GM21825 (cell line): ENCODE data around the gene ARPC2.
"Not testable (repeated sequence)": the region's sequence is repeated elsewhere in the genome, so short reads cannot be mapped to it uniquely, and the experiment has no call there.

Experiments
- ATAC-seq: cut with Tn5 transposase; IDR thresholded peaks from one replicate; pipeline ENCODE4 v1.9.1; 2021; ENCODE audit warnings: mild to moderate bottlenecking, moderate library complexity; ENCODE audit not compliant: unreplicated experiment

Gene ARPC2

DNA sequence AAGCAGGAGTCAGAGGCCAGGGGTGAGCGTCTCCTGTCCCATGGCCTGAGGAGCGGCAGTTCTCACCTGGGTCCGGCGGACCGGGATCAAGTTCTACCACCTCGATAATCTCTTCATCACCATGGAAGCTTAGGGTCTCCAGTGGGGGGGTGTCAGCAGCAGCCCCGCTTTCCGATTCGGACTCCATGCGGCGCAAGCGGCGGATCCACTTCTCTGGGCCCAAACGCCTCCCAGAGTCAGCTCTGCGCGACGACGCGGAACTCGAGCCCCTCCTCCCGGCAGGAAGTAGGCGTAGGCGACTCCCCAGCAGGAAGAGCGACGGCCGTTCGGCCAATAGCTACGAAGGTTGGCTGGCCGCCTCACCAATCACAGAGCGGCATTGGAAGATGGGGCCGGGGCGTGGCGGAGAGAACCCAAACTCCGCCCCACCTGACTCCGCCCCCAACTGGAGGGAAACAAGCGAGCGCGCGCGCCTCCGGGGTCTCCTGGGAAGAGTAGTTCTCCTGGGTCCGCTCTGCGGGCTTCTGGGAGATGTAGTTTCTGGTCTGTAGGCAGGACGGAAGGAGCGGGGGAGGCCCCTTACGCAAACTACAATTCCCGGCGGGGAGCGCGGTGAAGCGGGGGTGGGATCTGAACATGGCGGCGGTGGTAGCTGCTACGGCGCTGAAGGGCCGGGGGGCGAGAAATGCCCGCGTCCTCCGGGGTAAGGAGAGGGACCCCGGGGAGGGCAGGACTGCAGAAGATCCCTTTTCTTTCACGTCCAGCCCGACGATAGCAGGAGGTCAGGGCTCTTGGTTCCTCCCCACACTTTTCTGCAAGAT is 53.1 kb downstream of the ARPC2 start, which contains the start of the genes AAMP and PNKD:
Gene AAMP (minus strand): TSS at position 238 of the 821 bp plus-strand sequence. CDS start 51 bp downstream, at position 187.
Gene PNKD (plus strand): TSS at position 620 of the 821 bp plus-strand sequence. CDS start 17 bp downstream, at position 637.
- ATAC-seq = peak; percentile 87

DNA sequence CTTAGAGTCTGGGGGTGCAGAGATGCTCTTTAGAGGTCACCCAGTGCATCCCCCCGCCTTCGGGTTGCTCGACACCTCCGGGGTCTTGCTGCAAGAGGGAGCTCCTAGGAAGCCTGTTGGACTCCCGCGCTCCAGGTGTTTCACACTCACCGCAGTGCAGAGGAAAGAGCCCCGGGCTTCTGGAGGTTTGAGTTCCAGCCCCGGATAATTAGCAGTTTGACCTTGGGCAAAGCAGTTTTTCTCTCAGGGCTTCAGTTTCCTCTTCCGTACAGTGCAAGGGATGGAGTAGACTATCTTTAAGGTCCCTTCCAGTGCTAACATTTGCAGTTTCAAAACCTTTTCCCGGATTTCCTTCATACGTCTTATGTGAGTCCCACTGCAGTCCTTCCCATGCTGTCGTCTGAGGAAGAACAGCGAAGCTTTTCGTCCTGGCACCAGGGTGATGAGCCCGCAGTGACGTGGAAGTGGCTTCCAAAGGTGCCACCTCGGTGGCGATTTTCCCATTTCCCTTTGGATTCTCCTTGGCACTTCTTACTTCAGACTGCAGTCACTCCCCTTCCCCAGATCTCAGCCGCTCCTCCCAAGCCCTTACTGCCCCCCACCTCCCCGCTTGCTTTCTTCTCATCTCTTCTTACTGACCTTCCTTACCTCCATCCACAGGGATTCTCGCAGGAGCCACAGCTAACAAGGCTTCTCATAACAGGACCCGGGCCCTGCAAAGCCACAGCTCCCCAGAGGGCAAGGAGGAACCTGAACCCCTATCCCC is 53.9 kb downstream of the ARPC2 start:
- no peak for ATAC-seq

- ATAC-seq = no peak
These were observed 54.5 kb downstream of the ARPC2 start for GRCh38 chr2:218271487-218271797.

GRCh38 chr2:218271865-218272530 is 55.0 kb downstream of the ARPC2 start:
- no peak for ATAC-seq

- ATAC-seq = peak; percentile 30
These were observed 55.7 kb downstream of the ARPC2 start for GRCh38 chr2:218272531-218273212.

DNA sequence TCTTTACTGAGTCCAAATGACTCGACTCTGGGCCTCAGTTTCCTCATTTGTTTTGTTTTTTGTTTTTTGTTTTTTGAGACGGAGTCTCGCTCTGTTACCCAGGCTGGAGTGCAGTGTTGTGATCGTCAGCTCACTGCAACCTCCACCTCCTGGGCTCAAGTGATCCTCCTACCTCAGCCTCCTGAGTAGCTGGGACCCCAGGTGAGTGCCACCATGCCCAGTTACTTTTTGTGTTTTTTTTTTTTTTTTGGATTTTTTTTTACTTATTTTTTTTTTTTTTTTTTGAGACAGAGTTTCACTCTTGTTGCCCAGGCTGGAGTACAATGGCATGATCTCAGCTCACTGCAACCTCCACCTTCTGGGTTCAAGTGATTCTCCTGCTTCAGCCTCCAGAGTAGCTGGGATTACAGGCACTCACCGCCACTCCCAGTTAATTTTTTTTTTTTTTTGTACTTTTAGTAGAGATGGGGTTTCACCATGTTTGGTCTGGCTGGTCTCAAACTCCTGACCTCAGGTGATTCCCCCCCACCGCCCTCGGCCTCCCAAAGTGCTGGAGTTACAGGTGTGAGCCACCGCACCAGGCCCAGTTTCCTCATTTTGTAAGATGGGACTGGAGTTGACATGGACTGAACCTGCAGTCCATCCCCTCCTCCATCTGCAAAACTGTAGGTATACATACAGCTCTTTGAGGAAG is 56.4 kb downstream of the ARPC2 start:
- ATAC-seq = not testable (repeated sequence)

DNA sequence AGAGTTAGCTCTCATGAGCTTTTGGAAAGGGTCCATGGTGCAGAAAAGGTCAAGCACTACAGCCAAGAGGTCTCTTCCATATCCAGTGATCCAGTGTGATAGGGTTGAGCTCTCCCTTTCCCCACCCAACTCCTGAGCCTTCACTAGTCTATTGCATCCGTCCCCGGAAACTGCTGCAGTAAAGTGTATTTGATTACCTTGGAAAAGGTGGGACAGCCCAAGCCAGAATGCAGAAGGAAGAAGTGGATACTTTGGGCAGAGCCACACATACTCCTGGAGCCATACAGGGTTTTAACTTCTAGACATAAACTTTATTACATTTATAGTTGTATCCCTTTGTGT is 56.9 kb downstream of the ARPC2 start:
- no peak for ATAC-seq

DNA sequence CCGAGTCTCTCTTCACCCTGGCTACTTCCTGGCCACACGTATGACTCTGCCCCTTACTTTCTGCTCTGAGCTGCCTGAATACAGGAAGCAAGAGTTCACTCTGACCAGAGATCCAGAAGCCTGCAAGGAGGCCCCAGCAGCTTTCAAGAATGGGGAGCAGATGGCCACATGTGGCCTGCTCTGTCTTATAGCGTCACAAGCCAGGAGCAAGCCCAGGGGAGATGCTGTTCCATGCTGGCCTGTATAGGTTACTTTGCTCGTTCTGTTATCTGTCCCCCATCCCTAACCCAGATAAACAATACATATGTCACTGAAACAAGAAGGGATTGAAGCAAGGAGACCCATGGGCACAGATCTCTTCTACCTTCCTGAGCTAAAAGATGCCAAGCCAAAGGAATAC is 57.6 kb downstream of the ARPC2 start:
- no peak for ATAC-seq

DNA sequence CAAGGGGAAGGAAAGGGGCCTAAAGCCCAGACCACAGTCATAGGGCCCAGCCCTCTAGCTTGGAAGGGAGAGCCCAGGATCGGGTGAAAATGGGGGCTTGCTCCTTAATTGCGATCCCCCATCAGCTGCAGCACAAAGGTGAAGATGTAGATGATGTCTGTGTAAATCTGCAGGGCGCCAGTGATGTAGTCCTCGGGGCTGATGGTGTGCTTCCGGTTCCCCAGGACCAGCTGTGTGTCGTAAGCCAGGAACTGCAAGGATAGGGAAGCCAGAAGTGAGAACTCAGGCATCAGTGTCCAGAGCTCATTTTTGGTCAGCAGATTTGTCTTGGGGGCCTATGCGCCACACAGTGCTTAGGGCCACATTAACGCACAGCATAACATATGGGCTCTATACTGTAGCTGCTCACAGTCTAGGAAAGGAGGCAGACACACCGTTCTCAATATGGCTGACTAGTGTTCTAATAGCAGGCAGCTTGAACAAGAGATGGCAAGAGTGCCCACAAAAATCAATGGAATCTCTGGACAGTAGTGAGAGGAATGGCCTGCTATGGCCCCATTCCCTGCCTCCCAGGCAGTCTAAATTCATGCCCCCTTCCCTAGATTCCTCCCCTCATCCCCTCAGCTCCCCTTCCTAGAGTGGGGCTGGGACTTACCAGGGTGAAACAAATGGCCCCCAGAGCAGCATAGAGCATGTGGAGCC is 58.5 kb downstream of the ARPC2 start:
- no peak for ATAC-seq

- no peak for ATAC-seq
These were observed 60.2 kb downstream of the ARPC2 start for GRCh38 chr2:218276986-218277755.

DNA sequence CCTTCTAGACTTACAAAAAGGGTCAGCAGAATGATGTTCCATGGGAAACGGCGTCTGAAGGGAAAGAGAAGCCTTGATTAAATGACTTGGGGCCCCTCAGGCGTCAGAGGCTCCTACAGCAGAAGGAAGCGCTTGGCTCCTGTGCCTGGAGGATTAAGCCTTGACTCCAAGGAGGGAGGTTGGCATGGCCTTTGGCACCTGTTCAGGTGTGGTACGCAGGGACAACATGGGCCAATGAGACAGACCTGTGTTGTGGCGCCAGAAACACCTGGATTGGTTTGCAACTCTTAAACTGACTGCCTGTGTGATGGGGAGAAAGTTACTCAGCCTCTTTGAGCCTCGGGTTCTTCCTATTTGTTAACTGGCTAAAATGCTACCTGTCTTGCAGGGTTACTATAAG is 60.9 kb downstream of the ARPC2 start:
- no peak for ATAC-seq

DNA sequence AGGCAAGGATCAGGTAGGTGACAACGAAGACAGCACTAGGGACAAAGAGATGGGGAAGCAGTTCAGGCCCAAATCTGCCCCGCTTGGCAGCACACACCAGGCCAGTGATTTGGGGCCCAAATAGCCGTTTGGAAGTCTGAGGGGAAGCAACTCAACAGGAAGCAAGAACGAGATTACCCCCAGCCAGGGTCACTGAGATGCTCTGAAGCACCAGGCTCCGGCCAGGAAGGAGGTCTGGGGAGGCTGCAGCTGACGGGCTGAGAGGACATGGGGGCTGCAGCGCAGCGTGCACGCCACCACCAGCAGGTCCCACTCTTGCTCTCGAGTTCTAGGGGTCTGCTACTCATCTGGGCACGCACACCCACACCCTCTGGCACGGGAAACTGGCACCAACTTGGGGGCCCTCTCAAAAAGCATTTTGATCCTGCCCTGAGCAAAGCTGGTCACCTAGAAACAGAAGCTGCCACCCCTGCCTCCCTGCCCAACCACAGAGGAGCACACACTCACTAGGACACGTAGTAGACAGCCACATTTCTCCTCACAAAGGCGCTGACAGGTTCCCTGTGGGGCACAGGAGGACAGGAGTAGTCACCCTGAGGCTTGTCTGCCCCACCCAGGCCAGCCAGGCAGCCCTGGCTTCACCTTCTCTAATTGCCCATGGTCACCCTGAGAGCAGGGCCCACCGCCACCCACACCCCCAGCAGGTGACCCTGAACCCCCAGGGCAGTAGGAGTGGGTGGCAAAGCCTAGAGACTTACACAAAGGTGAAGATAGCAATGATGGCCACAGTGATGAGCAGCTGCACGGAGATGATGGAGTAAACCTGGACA is 61.8 kb downstream of the ARPC2 start:
- ATAC-seq = no peak

- ATAC-seq = no peak
These were observed 63.4 kb downstream of the ARPC2 start for GRCh38 chr2:218280260-218280870.

GRCh38 chr2:218281449-218281848 is 64.5 kb downstream of the ARPC2 start:
- ATAC-seq = no peak

DNA sequence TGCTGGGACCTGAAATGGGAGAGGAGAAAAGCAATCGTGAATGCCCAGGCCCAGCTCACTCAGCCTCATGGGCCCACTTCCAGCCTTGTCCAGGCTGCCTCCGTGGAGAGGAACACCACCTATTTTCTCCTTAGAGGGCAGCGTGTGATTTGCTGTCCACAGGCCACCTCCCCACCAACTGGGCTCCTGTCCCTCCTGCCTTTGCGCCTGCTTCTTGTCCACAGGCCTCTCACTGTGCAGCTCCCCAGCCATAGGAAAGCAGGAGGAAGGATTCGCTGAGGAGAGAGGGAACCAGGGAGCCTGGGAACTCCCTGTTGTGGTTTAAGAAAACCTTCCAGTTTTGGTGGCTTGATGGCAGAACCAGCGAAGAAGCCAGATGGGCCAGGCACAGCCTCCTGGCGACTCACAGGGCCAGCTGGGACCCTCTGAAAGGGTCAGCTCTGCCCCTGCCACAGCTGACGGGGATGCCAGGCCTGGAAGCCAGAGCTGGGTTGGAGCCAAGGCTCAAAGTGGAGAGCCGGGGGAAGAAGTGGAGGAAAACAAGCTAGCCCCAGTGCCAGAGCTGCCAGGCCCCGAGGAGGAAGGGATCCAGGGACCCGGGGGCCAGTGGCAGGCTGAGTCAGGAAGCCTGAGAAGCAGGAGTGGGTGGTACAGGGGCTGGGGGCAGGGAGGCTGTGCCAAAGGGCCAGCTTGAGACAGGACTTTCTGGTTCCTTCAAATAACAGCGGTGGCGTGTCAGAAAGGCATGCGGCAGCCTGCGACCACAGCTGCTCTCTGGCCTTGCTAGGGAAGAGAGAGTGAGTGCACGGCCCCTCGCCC is 65.4 kb downstream of the ARPC2 start:
- no peak for ATAC-seq

DNA sequence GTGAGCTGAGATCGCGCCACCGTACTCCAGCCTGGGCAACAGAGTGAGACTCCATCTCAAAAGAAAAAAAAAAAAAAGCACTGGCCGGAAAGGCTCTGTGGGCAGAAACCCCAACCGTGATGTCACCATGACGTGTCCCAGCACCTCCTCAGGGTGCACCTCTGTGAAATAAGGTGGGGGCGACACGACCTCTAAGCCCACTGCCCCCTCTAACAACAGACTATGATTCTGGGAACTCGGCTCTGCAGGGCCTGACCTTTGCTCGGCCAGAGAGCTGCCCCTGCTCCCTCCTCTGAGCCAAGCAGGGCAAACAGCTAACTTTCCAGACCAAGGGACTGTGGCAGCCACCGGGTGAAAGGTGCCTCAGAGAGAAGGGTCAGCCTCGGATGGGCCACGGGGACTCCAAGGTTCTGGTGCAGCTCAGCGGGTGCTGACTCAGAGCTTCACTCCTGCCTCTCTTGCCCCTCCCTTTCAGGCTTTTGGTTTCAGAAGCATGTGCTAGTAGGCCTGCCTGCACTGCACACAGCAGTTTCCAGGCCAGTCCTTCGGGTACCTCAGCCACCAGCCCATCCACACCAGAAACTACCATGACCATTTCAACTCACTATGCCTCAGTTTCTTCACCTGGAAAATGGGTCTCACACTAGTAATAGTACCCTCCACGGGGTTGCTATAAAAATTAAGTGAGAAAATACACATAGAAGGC is 67.3 kb downstream of the ARPC2 start:
- ATAC-seq = peak; percentile 32
